Activated CD4-positive, CD25-positive, alpha-beta regulatory T cell (primary cell): ENCODE measurements around the gene PHPT1.
A peak's percentile ranks its signal among the peaks of the same experiment; 100 is the strongest.

Experiments used
- DNase-seq, 4 experiments: peaks; one replicate each; lab custom pipeline; 2025; lab: John Stamatoyannopoulos, UW

Gene PHPT1

GRCh38 chr9:136847826-136848392 is 1.3 kb upstream of the PHPT1 start:
- DNase-seq, result peak; percentile 23 to 66 (median 48)

GRCh38 chr9:136848393-136849037 is 694 bp upstream of the PHPT1 start:
- no peak for DNase-seq

DNA sequence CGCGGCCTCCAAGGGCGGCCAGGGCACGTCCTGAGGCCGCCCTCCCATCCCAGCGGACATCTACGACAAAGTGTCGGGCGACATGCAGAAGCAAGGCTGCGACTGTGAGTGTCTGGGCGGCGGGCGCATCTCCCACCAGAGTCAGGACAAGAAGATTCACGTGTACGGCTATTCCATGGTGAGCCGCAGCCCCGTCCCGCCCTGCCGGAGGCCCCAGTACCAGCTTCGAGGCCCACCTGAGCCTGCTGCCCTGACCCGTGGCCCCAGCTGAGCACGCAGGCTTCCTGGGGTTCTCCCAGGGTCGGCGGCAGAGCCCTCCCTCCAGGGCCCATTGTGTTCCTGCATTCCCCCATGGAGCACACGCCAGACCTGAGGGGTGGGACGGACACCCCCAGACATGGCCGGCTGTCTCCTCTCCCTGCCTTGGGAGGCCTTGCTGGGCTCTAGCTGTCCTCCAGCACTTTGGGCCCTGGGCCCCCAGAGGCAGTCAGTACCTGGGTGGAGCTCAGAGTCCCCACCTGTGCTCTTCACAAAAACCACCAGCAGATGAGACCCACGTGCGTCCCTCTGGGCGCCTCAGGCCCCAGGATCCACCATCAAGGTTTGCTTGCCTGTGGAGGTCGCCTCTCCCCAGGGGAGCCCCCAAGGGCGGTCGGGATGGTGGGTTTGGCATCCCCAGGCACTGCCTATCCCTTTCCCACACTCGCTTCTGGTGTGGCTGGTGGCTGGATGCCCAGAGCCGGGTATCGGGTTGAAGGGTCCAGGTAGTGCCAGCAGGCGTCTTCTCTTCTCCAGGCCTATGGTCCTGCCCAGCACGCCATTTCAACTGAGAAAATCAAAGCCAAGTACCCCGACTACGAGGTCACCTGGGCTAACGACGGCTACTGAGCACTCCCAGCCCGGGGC is 1.0 kb downstream of the PHPT1 start:
- no peak for DNase-seq

GRCh38 chr9:136850866-136851775 is 1.9 kb downstream of the PHPT1 start:
- no peak for DNase-seq

- no peak for DNase-seq
Observed at GRCh38 chr9:136851941-136852663, 2.9 kb downstream of the PHPT1 start, which contains the start of gene MAMDC4. TSS of gene MAMDC4 (plus strand) at chr9:136852346. CDS start at chr9:136852417, 71 bp downstream.

- DNase-seq, result no peak
Observed at GRCh38 chr9:136852664-136853595, 3.7 kb downstream of the PHPT1 start.

DNA sequence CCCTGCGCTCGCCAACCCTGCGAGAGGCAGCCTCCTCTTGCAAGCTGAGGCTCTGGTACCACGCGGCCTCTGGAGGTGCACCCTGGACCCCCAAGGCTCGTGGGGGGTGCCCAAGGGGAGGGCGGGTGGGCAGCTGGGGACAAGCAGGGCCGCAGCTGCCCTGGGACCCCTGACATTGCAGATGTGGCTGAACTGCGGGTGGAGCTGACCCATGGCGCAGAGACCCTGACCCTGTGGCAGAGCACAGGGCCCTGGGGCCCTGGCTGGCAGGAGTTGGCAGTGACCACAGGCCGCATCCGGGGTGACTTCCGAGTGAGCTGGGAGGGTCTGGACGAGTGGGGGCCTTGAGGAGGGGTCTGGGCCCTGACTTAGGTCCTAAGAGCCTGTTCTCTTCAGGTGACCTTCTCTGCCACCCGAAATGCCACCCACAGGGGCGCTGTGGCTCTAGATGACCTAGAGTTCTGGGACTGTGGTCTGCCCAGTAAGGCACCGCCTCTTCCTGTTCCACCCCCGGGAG is 4.4 kb downstream of the PHPT1 start:
- no peak for DNase-seq

GRCh38 chr9:136854113-136854841 is 5.1 kb downstream of the PHPT1 start:
- no peak for DNase-seq

GRCh38 chr9:136854842-136855460 is 5.7 kb downstream of the PHPT1 start:
- no peak for DNase-seq

DNA sequence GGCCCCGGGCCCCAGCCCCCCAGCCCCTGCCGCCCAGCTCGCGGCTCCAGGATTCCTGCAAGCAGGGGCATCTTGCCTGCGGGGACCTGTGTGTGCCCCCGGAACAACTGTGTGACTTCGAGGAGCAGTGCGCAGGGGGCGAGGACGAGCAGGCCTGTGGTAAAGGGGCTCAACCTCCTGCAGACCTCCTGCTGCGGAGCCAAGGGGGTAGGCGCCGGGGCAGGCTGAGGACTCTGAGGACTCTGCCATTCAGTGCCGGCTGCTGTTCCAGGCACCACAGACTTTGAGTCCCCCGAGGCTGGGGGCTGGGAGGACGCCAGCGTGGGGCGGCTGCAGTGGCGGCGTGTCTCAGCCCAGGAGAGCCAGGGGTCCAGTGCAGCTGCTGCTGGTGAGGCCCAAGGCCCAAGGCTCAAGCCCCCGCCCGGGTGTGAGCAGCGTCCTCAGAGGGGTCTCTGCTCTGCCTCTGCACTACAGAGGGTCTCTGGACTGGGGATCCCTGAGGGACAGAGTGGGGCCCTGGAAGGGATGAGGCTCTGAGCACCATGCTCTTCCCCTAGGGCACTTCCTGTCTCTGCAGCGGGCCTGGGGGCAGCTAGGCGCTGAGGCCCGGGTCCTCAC is 6.4 kb downstream of the PHPT1 start:
- no peak for DNase-seq

- no peak for DNase-seq
Observed at GRCh38 chr9:136856079-136856476, 6.9 kb downstream of the PHPT1 start.

GRCh38 chr9:136856541-136857141 is 7.4 kb downstream of the PHPT1 start:
- no peak for DNase-seq

GRCh38 chr9:136857166-136857565 is 8.0 kb downstream of the PHPT1 start:
- no peak for DNase-seq

DNA sequence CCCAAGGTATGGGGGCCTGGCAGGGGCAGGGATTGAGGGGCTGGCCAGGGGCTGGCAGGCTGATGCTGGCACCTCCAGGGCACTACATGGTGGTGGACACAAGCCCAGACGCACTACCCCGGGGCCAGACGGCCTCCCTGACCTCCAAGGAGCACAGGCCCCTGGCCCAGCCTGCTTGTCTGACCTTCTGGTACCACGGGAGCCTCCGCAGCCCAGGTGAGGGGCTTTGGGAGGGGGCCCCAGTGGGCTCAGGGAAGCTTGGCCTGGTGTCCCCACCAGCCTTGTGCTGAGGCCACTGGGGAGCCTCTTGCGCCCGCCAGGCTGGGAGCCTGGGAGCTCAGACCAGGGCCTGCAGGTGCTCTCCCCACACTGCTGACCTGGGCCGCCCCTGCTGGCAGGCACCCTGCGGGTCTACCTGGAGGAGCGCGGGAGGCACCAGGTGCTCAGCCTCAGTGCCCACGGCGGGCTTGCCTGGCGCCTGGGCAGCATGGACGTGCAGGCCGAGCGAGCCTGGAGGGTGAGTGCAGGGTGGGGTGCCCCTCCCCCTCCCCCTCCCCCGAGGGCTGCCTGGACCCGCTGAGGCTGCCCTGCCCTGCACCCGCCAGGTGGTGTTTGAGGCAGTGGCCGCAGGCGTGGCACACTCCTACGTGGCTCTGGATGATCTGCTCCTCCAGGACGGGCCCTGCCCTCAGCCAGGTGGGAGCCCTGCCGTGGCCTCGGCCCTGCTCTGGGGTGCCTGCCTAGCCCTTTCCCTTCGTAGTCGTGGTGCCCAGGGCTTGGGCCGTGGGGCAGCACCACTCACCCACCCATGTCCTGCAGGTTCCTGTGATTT is 8.6 kb downstream of the PHPT1 start:
- no peak for DNase-seq

- DNase-seq, result no peak
Observed at GRCh38 chr9:136858452-136858843, 9.2 kb downstream of the PHPT1 start.

GRCh38 chr9:136858844-136859757 is 9.9 kb downstream of the PHPT1 start:
- no peak for DNase-seq
